K562 treated with DMSO at 1 percent for 4 hours (cell line): ENCODE measurements around the gene FAM111B. TPM values are rescaled to one million over a fixed set of nuclear protein-coding genes. Genes with fewer than 3 reads are reported as not detected.

Source experiments
- total RNA-seq: library from RNA; unstranded; fragments of 300-600 nt; gene quantifications from 2 replicates; pipeline ENCODE4 v1.2.3, GENCODE V29; 2022; ENCODE audit not compliant: insufficient read depth

The FAM111B gene
- total RNA-seq, result not detected in 2 replicates

GRCh38 chr11:59106363-59107336 lies at the start of gene FAM111B:
Gene FAM111B, plus strand, starts transcription at chr11:59107237. Its CDS starts 2,389 bp downstream, at chr11:59109626.

GRCh38 chr11:59086007-59086406 lies 21.0 kb upstream of the FAM111B start, which contains the start of gene GLYATL1B:
Gene GLYATL1B, plus strand, starts transcription at chr11:59086307. Its CDS starts 0 bp downstream, at chr11:59086307.

GRCh38 chr11:59142530-59143507 lies 35.8 kb downstream of the FAM111B start, which contains the start of gene FAM111A:
Gene FAM111A, plus strand, starts transcription at chr11:59142856. Its CDS starts 6,017 bp downstream, at chr11:59148873.

GRCh38 chr11:59171508-59172322 lies 64.7 kb downstream of the FAM111B start, which contains the start of gene DTX4:
Gene DTX4, plus strand, starts transcription at chr11:59172132. Its CDS starts 464 bp downstream, at chr11:59172596.

Other genes starting within 250 kb of the FAM111B start
- gene GLYATL1, start 167.7 kb upstream of the FAM111B start, total RNA-seq, result not detected in 2 replicates
- gene GLYATL1B, start 20.9 kb upstream of the FAM111B start, total RNA-seq, result not detected in 2 replicates
- gene FAM111A, start 35.6 kb downstream of the FAM111B start, total RNA-seq, result 21.5 and 26.6 TPM in 2 replicates
- not detected in 2 replicates for gene DTX4, start 64.9 kb downstream of the FAM111B start, total RNA-seq
- gene MPEG1, start 105.7 kb downstream of the FAM111B start, total RNA-seq, result not detected in 2 replicates